Measurements from ENCODE around the gene GINS2. TPM values are rescaled to one million over a fixed set of nuclear protein-coding genes. Genes with fewer than 3 reads are reported as not detected.

Gene GINS2
- total and polyA plus RNA-seq, 9 donors = 0.23 to 1.6 (median 1.4) TPM

DNA sequence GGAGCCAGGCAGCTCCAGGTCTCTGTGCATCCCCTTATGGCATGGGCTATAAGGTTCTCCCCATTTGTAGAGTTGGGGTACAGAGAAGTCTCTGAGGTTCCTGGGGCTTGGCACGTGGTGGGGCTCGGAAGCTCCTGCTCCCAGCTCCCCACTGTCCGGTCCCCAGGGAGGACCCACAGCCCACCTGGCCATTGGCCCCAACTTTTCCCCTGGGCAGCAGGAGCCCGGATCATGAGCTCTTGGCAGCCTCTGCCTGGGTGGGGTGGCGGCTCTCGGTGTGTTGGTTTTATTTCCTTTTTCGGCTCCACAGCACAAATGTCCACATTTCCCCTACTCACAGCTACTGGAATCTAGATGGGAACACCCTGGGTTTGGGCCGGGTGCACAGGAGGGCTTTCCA, 45.1 kb downstream of the GINS2 start:
- peaks cover 4% of the 10 kb centered on the region for H3K4me1 ChIP-seq (ENCODE audit: insufficient read depth)
- H3K9me3 ChIP-seq = no peaks in the 10 kb centered on the region
- TF ChIP-seq POLR2A (IDR thresholded peaks at IDR 0.05) (no peak), CTCF (IDR thresholded peaks at IDR 0.05) (no peak), EP300 (IDR thresholded peaks at IDR 0.05) (no peak)
- H3K36me3 ChIP-seq = no peaks in the 10 kb centered on the region
- no peak overlapping the region for H3K4me3 ChIP-seq
- no peaks in the 10 kb centered on the region for H3K27me3 ChIP-seq
- no peak overlapping the region for H3K27ac ChIP-seq
- intact Hi-C loops (cut with DNase I) = no loop called here
- WGBS, 3 donors = 66 to 76% (median 69%) methylated on average over 8 of the region's 8 CpGs
- no peak for DNase-seq

DNA sequence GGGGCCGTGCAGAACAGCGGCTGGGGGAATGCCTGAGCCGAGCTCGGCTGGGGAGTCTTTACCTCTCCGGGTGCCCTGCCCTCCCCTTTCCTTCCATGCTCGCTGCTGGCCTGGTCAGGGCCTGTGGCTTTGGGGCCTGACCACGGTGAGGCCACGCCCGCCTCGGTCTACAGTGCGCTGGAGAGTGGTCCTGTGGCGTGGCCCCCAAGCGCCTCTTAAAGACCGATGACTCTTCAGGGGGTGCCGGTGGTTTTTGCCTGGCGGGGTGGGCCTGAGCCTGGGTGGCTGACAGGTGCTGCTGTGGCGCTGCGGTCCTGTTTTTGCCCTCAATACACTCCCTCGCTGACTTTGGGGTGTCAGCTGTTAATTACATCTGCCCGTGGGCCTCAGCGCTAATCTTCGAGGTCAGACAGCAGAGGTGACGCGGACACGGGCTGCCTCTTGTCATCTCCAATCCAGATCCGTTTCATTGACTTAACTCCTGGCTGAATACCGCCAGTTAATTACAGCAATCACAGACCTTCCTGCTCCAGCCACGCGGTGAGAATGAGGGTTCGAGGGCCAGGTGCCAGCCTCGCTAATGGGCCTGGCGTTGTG, 45.9 kb downstream of the GINS2 start:
- intact Hi-C loops (cut with DNase I) = no loop called here
- WGBS, 3 donors = 91 to 94% (median 93%) methylated on average over 32 of the region's 32 CpGs
- no peak overlapping the region for H3K27ac ChIP-seq
- H3K4me1 ChIP-seq (ENCODE audit: insufficient read depth) = peaks cover 4% of the 10 kb centered on the region
- H3K9me3 ChIP-seq = no peaks in the 10 kb centered on the region
- no peak overlapping the region for H3K4me3 ChIP-seq
- no peaks in the 10 kb centered on the region for H3K27me3 ChIP-seq
- no peaks in the 10 kb centered on the region for H3K36me3 ChIP-seq
- DNase-seq = no peak
- no peak for TF ChIP-seq EP300 (IDR thresholded peaks at IDR 0.05)
- TF ChIP-seq POLR2A (IDR thresholded peaks at IDR 0.05) = no peak
- no peak for TF ChIP-seq CTCF (IDR thresholded peaks at IDR 0.05)

DNA sequence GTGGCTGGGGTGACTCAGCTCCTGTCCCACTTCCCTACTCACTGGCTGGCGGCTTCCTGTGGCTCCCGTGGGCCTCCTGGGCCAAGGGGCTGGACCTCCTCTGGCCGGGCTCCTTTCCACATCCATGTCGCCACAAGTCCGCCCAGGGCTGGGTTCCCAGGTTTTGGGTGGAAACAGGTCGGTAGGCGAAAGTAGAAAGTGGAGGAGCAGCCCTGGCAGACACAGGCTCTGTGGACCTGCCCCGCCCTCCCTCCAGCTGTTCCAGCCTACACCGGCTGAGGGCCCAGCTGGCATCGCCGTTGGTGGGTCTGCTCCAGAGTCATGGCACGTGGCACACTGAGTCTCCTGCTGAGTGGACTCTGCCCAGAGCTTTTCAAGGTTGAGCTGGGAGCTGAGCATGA, 47.0 kb downstream of the GINS2 start:
- Histone ChIP-seq H3K27me3 (no peaks in the 10 kb centered on the region), H3K9me3 (no peaks in the 10 kb centered on the region), H3K36me3 (no peaks in the 10 kb centered on the region), H3K27ac (no peak overlapping the region), H3K4me3 (no peak overlapping the region), H3K4me1 (ENCODE audit: insufficient read depth) (peaks cover 4% of the 10 kb centered on the region)
- intact Hi-C loops (cut with DNase I) = no loop called here
- WGBS, 3 donors = 62 to 72% (median 65%) methylated on average over 12 of the region's 12 CpGs
- TF ChIP-seq EP300 (IDR thresholded peaks at IDR 0.05) (no peak), CTCF (IDR thresholded peaks at IDR 0.05) (no peak)
- peak in 2 of 5 donors; percentile 49 to 53 for DNase-seq

DNA sequence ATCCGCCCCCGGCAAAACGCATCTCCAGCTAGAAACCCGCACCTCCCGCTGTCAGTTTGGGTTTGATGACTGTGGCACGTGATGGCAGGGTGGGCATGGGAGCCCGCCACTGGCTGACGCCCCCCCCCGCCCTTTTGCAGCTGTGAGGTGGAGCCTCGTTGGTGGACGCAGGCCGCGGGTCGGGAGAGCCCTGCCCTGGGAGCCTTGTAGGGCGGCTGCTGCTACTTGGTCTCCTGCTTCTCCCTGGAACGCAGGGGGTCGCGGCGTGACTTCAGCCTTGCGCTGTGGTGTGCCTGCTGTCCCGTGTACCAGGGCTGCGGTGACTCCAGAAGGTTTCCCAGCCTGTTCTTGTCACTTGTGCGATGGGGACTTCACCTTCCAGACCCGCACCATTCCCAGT, 47.4 kb downstream of the GINS2 start:
- H3K9me3 ChIP-seq = no peaks in the 10 kb centered on the region
- DNase-seq = peak in 1 of 5 donors; percentile 37
- H3K4me3 ChIP-seq = no peak overlapping the region
- WGBS, 3 donors = 84 to 85% (median 84%) methylated on average over 24 of the region's 24 CpGs
- TF ChIP-seq CTCF (IDR thresholded peaks at IDR 0.05) (no peak), POLR2A (IDR thresholded peaks at IDR 0.05) (no peak), EP300 (IDR thresholded peaks at IDR 0.05) (no peak)
- H3K27me3 ChIP-seq = no peaks in the 10 kb centered on the region
- intact Hi-C loops (cut with DNase I) = no loop called here
- peaks cover 4% of the 10 kb centered on the region for H3K4me1 ChIP-seq (ENCODE audit: insufficient read depth)
- H3K36me3 ChIP-seq = no peaks in the 10 kb centered on the region
- no peak overlapping the region for H3K27ac ChIP-seq

Measured in ovary (tissue), 9 donors.